ENCODE data around the gene ZFAND5. TPM values are rescaled to one million over a fixed set of nuclear protein-coding genes. Genes with fewer than 3 reads are reported as not detected.
A peak's percentile ranks its signal among the peaks of the same experiment; 100 is the strongest.

ZFAND5 gene
- total RNA-seq, 1 donor from 2014 or later: 91.6 TPM

GRCh38 chr9:72322259-72322658 lies 42.7 kb downstream of the ZFAND5 start:
- no peak for DNase-seq

- DNase-seq: no peak
Measured at GRCh38 chr9:72315510-72316311, 49.3 kb downstream of the ZFAND5 start.

- peak; percentile 9 for DNase-seq
Measured at GRCh38 chr9:72315089-72315509, 49.9 kb downstream of the ZFAND5 start.

GRCh38 chr9:72313507-72313906 lies 51.5 kb downstream of the ZFAND5 start:
- DNase-seq: no peak

- no peak for DNase-seq
Measured at GRCh38 chr9:72312386-72312987, 52.5 kb downstream of the ZFAND5 start.

GRCh38 chr9:72309364-72310133 lies 55.5 kb downstream of the ZFAND5 start:
- DNase-seq: no peak

GRCh38 chr9:72306761-72307160 lies 58.2 kb downstream of the ZFAND5 start:
- no peak for DNase-seq

- DNase-seq: no peak
Measured at GRCh38 chr9:72305707-72306106, 59.3 kb downstream of the ZFAND5 start.

GRCh38 chr9:72305102-72305546 lies 59.9 kb downstream of the ZFAND5 start:
- DNase-seq: peak; percentile 93

- DNase-seq: no peak
Measured at GRCh38 chr9:72304538-72304937, 60.5 kb downstream of the ZFAND5 start.

Other genes starting within 250 kb of the ZFAND5 start
- gene GDA, start 215.8 kb downstream of the ZFAND5 start, total RNA-seq: 0.17 and 0.19 TPM in 2 replicates
- 0.74 and 3.4 TPM in 2 replicates for gene TMC1, start 156.4 kb upstream of the ZFAND5 start, total RNA-seq

Measured in dermis blood vessel endothelial cell (primary cell).